Embryonic facial prominence (tissue), 1 donor: Measurements from ENCODE around the gene LRRC31.
A peak's percentile ranks its signal among the peaks of the same experiment; 100 is the strongest.

Experiments
- DNase-seq: peaks from one replicate; pipeline ENCODE4 v3.0.0-alpha.2; 2016; ENCODE audit errors: extremely low spot score

The LRRC31 gene

GRCh38 chr3:169813278-169813677, 56.5 kb downstream of the LRRC31 start:
- DNase-seq: no peak

- DNase-seq: no peak
Observed at GRCh38 chr3:169812332-169813235, 57.2 kb downstream of the LRRC31 start, which contains the start of the genes LRRC34 and LRRIQ4. LRRC34 (minus strand) TSS chr3:169812904; CDS start chr3:169812548, 356 bp downstream. LRRIQ4 (plus strand) TSS chr3:169812870; CDS start chr3:169821922, 9,052 bp downstream.

DNA sequence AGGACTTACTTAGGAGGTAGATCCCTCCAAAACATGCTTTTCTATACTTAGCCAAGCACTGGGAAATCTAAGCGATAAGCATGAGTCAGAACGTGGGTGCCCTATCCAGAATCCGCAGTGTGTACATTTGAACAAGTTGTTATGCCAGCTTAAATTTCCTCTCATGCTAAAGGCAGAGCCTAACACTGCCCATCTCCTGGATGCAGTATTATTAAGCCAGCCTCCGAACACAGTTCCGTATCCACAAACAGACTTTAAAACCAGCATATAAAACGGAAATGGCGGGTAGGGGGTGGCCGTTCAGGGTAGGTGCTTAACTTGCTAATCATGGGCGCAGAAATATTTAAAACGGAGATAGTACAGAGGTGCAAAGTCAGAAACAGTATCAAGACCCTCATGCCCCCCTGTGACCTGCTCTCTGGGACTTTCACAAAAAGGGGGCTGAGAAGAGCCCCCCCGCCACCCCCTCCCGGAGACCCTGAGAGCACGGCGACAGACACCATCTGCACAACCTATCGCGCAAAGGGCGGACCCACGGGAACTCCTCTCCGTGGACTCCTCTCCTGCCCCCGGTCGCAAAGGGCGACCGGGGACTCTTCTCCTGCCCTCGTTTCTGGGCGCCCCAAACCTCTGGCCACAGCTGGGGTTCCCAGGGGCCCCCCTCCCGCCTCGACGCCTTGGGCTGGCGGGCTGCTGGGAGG, 58.0 kb downstream of the LRRC31 start:
- DNase-seq: peak; percentile 8

GRCh38 chr3:169809230-169809795, 60.4 kb downstream of the LRRC31 start:
- no peak for DNase-seq

DNA sequence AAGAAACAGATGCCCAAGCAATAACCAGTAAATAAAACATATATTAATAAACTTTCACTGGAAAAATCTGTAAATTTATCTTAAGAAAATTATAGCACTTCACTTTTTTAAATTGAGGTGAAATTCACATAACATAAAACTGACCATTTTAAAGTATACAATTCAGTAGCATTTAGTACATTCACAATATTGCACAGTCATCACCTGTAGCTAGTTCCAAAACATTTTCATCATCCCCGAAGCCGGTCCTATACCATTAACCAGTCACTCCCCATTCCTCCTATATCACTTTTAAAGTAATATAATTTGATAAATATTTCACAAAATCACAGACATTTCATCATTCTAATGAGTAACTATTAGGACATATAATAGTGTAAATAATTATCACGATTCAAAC, 65.1 kb downstream of the LRRC31 start:
- DNase-seq: no peak

DNA sequence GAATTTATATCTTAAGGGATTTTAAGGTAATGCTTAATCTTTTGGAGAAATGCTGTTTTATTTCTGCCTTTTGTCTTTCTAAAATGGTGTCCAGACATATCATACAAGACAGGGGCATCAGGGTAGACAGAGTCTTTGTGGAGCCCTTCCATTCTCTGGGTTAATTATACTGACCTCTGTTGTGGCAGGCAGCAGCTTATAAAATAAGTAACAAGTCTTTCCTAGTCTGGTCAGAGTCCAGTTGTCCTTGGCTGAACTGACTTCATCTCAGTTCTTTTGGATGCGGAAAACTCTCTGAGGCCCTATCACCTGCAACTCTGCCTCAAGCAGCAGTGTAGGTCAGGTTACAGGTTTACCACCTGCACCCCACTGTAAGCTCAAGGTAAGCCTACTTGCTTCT, 77.4 kb downstream of the LRRC31 start:
- no peak for DNase-seq

GRCh38 chr3:169790687-169791429, 78.9 kb downstream of the LRRC31 start:
- DNase-seq: no peak

- DNase-seq: no peak
Observed at GRCh38 chr3:169790219-169790618, 79.5 kb downstream of the LRRC31 start.
